Measurements from ENCODE around the gene MAGEF1. TPM values are rescaled to one million over a fixed set of nuclear protein-coding genes. Genes with fewer than 3 reads are reported as not detected.

MAGEF1 gene
- total and polyA plus RNA-seq, 2 of the 13 experiments (the other 11 are each of a cell fraction or from before 2014, with no cell fraction given) = 26.0 to 62.4 TPM

GRCh38 chr3:184733971-184734608 is 22.2 kb upstream of the MAGEF1 start:
- Histone ChIP-seq H3K9ac (ENCODE audit: insufficient read depth, low read depth, low read length) (no peak overlapping the region), H3K4me3 (replicated peaks in 1 of 3; ENCODE audit: insufficient read depth in 1 of 3, low read depth in 2 of 3, low read length in 3 of 3) (no peak overlapping the region), H3K9me3 (ENCODE audit: low read length) (no peaks in the 10 kb centered on the region), H3K4me1 (ENCODE audit: insufficient read depth, low read length) (no peaks in the 10 kb centered on the region), H3K79me2 (ENCODE audit: insufficient read depth, low read length) (no peaks in the 10 kb centered on the region), H3K4me2 (ENCODE audit: low read depth, low read length) (no peak overlapping the region), H3K36me3 (replicated peaks in 1 of 2; ENCODE audit: control insufficient read depth in 1 of 2, insufficient read depth in 2 of 2, low read length in 2 of 2) (no peaks in the 10 kb centered on the region), H3K27ac (ENCODE audit: extremely low read length, insufficient read depth, low read length) (no peak overlapping the region), H3K27me3 (ENCODE audit: control insufficient read depth in 1 of 2, insufficient read depth in 2 of 2, low read length in 2 of 2) (peaks cover 2 to 7% of the 10 kb centered on the region in 2 experiments; a peak in 3 of 5 replicates), H2AFZ (ENCODE audit: low read length) (no peak overlapping the region), H4K20me1 (ENCODE audit: insufficient read depth, low read length) (no peaks in the 10 kb centered on the region)
- DNase-seq (ENCODE audit: low spot score) = no peak
- in situ Hi-C loops (cut with HindIII; ENCODE audit: extremely low pct_ligation_motif_present, low pct_unique_long_range_greater_than_20kb) = no loop called here
- no peak for FAIRE-seq
- no peak for ATAC-seq
- 29% methylated on average over 8 of the region's 8 CpGs for whole genome bisulfite sequencing (ENCODE audit: low lambda C conversion rate)
- no TSS peak for BruUV-seq (replicated peaks)
- POLR2A ChIA-PET = no interaction called here
- TF ChIP-seq ZSCAN21 (CRISPR knock-in tag; IDR thresholded peaks at IDR 0.05; ENCODE audit: borderline replicate concordance) = no peak
- no peak for TF ChIP-seq WIZ (CRISPR knock-in tag; IDR thresholded peaks at IDR 0.05)
- TF ChIP-seq, protein P1, sequence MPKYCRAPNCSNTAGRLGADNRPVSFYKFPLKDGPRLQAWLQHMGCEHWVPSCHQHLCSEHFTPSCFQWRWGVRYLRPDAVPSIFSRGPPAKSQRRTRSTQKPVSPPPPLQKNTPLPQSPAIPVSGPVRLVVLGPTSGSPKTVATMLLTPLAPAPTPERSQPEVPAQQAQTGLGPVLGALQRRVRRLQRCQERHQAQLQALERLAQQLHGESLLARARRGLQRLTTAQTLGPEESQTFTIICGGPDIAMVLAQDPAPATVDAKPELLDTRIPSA (CRISPR knock-in tag; IDR thresholded peaks at IDR 0.05; ENCODE audit: borderline replicate concordance) = no peak
- TF ChIP-seq ZSCAN22 (CRISPR knock-in tag; IDR thresholded peaks at IDR 0.05) = no peak
- no peak for TF ChIP-seq RERE (CRISPR knock-in tag; IDR thresholded peaks at IDR 0.05; ENCODE audit: low read depth)
- peak; percentile 89 for TF ChIP-seq ATF7 (IDR thresholded peaks at IDR 0.05)
- TF ChIP-seq ATF7 (CRISPR knock-in tag; IDR thresholded peaks at IDR 0.05) = no peak
- TF ChIP-seq FIP1L1 (IDR thresholded peaks at IDR 0.05; ENCODE audit: borderline replicate concordance, insufficient read depth, low read depth, low read length) = no peak
- CTCF ChIA-PET (ENCODE audit: low intra/inter-chr PET ratio, low total read pairs) = no interaction called here
- intact Hi-C loops (cut with micrococcal nuclease; ENCODE audit: unreplicated experiment) = no loop called here
